Keratinocyte (primary cell): ENCODE data around the gene CDK14.

Experiments used
- CTCF ChIP-seq, 3 experiments: IDR thresholded peaks in 1 of 3; conservative IDR thresholded peaks in 1 of 3; optimal IDR thresholded peaks in 1 of 3; 2 replicates in 2 of 3; 3 replicates in 1 of 3; pipeline versions ENCODE3 to v1.5.1; 2011; ENCODE audit warnings: low read length in 3 of 3, mild to moderate bottlenecking in 3 of 3, moderate library complexity in 2 of 3, control low read depth in 1 of 3, inconsistent platforms in 1 of 3; ENCODE audit not compliant: insufficient read depth in 2 of 3; ENCODE audit errors: extremely low read depth in 1 of 3
- EZH2 ChIP-seq: IDR thresholded peaks from one replicate; pipeline ENCODE4 v1.6.1; 2012; ENCODE audit warnings: inconsistent platforms, mild to moderate bottlenecking, low read length, moderate library complexity

- TF ChIP-seq CTCF (optimal IDR thresholded peaks at IDR 0.05 in 1 of 3, IDR thresholded peaks at IDR 0.05 in 1 of 3, conservative IDR thresholded peaks at IDR 0.05 in 1 of 3; ENCODE audit: extremely low read depth in 1 of 3, insufficient read depth in 2 of 3, low read length in 3 of 3) (no peak), EZH2 (no peak)
Measured at GRCh38 chr7:91193141-91193540, 597.0 kb downstream of the CDK14 start.
